GM12801 (cell line): ENCODE results near the gene SLC4A2.

ENCODE experiments used
- CTCF ChIP-seq: IDR thresholded peaks from one replicate; pipeline ENCODE4 v1.5.1; 2011; ENCODE audit warnings: control low read depth; ENCODE audit not compliant: insufficient read length; ENCODE audit errors: extremely low read depth

The SLC4A2 gene

GRCh38 chr7:151065516-151065915 lies 6.1 kb downstream of the SLC4A2 start:
- no peak for TF ChIP-seq CTCF

- TF ChIP-seq CTCF, result no peak
Measured at GRCh38 chr7:151066273-151066974, 7.0 kb downstream of the SLC4A2 start.

- no peak for TF ChIP-seq CTCF
Measured at GRCh38 chr7:151068069-151068773, 8.8 kb downstream of the SLC4A2 start.

- no peak for TF ChIP-seq CTCF
Measured at GRCh38 chr7:151069841-151070573, 10.6 kb downstream of the SLC4A2 start.

- TF ChIP-seq CTCF, result no peak
Measured at GRCh38 chr7:151070574-151070960, 11.2 kb downstream of the SLC4A2 start.

GRCh38 chr7:151071032-151071866 lies 11.9 kb downstream of the SLC4A2 start:
- no peak for TF ChIP-seq CTCF

GRCh38 chr7:151073990-151074389 lies 14.6 kb downstream of the SLC4A2 start:
- no peak for TF ChIP-seq CTCF
